ENCODE results near the gene AKAP10. TPM values are rescaled to one million over a fixed set of nuclear protein-coding genes. Genes with fewer than 3 reads are reported as not detected.

Gene AKAP10
- total and polyA plus RNA-seq, 2 of the 4 experiments (the other 2 are of a cell fraction), result 12.7 to 18.6 TPM

- no CpG with 5 or more reads among the region's 2 CpGs for WGBS, 2 experiments (ENCODE audit: extremely low coverage in 2 of 2, insufficient read length in 1 of 2)
- TF ChIP-seq, protein P1, sequence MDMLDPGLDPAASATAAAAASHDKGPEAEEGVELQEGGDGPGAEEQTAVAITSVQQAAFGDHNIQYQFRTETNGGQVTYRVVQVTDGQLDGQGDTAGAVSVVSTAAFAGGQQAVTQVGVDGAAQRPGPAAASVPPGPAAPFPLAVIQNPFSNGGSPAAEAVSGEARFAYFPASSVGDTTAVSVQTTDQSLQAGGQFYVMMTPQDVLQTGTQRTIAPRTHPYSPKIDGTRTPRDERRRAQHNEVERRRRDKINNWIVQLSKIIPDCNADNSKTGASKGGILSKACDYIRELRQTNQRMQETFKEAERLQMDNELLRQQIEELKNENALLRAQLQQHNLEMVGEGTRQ (IDR thresholded peaks at IDR 0.05; ENCODE audit: low read depth, low read length), result no peak
- no peak overlapping the region for H3K27ac ChIP-seq (ENCODE audit: insufficient read depth, low read length)
- H3K9ac ChIP-seq (ENCODE audit: low read depth, low read length), result no peak overlapping the region
- H2AK5ac ChIP-seq (ENCODE audit: low read depth, low read length), result 0 out of 2 replicates have a peak overlapping the region, but pooled peaks have one; percentile 8
- in situ Hi-C loops (cut with MboI; ENCODE audit: low sequenced_read_pairs), result no loop called here
- peaks cover 11% of the 10 kb centered on the region for H3K36me3 ChIP-seq (ENCODE audit: control insufficient read depth, insufficient read depth, low read length)
- no peaks in the 10 kb centered on the region for H3K27me3 ChIP-seq (ENCODE audit: control insufficient read depth, insufficient read depth, low read length)
- no peak overlapping the region for H2BK120ac ChIP-seq (ENCODE audit: low read depth, low read length)
- BruUV-seq (replicated peaks), result no TSS peak
- no peak overlapping the region for H3K4me3 ChIP-seq (ENCODE audit: insufficient read depth, low read depth, low read length)
- no peak overlapping the region for H3K4me2 ChIP-seq (ENCODE audit: low read depth, low read length)
- H4K20me1 ChIP-seq (ENCODE audit: insufficient read depth, low read length), result peaks cover 9% of the 10 kb centered on the region; the same call in 1 of the 2 replicates
- H3K18ac ChIP-seq (ENCODE audit: low read depth, low read length), result peak overlapping the region; percentile 28; the same call in 1 of the 2 replicates
- H3K23ac ChIP-seq (ENCODE audit: low read depth, low read length), result no peak overlapping the region
- ChIA-PET CTCF (no interaction called here), POLR2A (ENCODE audit: unreplicated experiment) (no interaction called here)
- H3K4me1 ChIP-seq (ENCODE audit: control insufficient read depth, insufficient read depth, low read length), result peaks cover 28% of the 10 kb centered on the region
- DNase-seq (no peak), ATAC-seq (ENCODE audit: low read depth) (no peak)
- H4K8ac ChIP-seq (ENCODE audit: low read depth in 2 of 2, low read length in 2 of 2), result no peak overlapping the region
- no peak overlapping the region for H3K14ac ChIP-seq (replicated peaks; ENCODE audit: low read depth, low read length)
- H3K79me1 ChIP-seq (ENCODE audit: low read depth in 1 of 2, low read length in 2 of 2), result peaks cover 3 to 24% of the 10 kb centered on the region in 2 experiments; a peak in 3 of 4 replicates
- H4K91ac ChIP-seq (ENCODE audit: insufficient read depth, low read depth, low read length), result no peak overlapping the region
- H3K56ac ChIP-seq (ENCODE audit: extremely low read depth, insufficient read depth, low read length), result no peak overlapping the region
- no peak overlapping the region for H2BK5ac ChIP-seq (ENCODE audit: low read depth, low read length, poor library complexity, severe bottlenecking)
- H3K9me1 ChIP-seq (ENCODE audit: insufficient read depth, low read length), result peaks cover 22% of the 10 kb centered on the region
- no peak overlapping the region for H4K5ac ChIP-seq (ENCODE audit: low read depth, low read length)
- no peaks in the 10 kb centered on the region for H3K9me3 ChIP-seq (ENCODE audit: control insufficient read depth, insufficient read depth, low read length)
- intact Hi-C loops (cut with micrococcal nuclease), result no loop called here
- dilution Hi-C loops (cut with HindIII; ENCODE audit: low sequenced_read_pairs, unreplicated experiment), result no loop called here
- no peak overlapping the region for H2AK9ac ChIP-seq (replicated peaks; ENCODE audit: low read depth, low read length, poor library complexity)
- no peak overlapping the region for H2BK20ac ChIP-seq (ENCODE audit: low read depth, low read length)
- H2BK15ac ChIP-seq (ENCODE audit: low read depth, low read length), result no peak overlapping the region
- peak overlapping the region; percentile 15; the same call in 1 of the 2 replicates for H3K4ac ChIP-seq (ENCODE audit: low read depth, low read length)
- no peak overlapping the region for H2AFZ ChIP-seq (replicated peaks; ENCODE audit: low read length, poor library complexity)
These were observed 76.8 kb downstream of the AKAP10 start for GRCh38 chr17:19900809-19901208.
